GM12873 (cell line): Measurements from ENCODE around the gene RNF123.

Experiments used
- CTCF ChIP-seq: IDR thresholded peaks from 2 replicates; pipeline ENCODE4 v1.5.1; 2012; ENCODE audit warnings: low read depth, mild to moderate bottlenecking, moderate library complexity, low read length, control low read depth; ENCODE audit not compliant: insufficient read depth; ENCODE audit errors: missing control alignments

Gene RNF123

GRCh38 chr3:49648354-49649019 lies 40.9 kb upstream of the RNF123 start:
- TF ChIP-seq CTCF, result no peak

- no peak for TF ChIP-seq CTCF
Measured at GRCh38 chr3:49649576-49649975, 39.8 kb upstream of the RNF123 start.

- no peak for TF ChIP-seq CTCF
Measured at GRCh38 chr3:49650177-49650576, 39.2 kb upstream of the RNF123 start.

GRCh38 chr3:49650637-49651036 lies 38.7 kb upstream of the RNF123 start:
- no peak for TF ChIP-seq CTCF

GRCh38 chr3:49652218-49652902 lies 37.0 kb upstream of the RNF123 start:
- no peak for TF ChIP-seq CTCF

GRCh38 chr3:49652903-49653415 lies 36.4 kb upstream of the RNF123 start:
- TF ChIP-seq CTCF, result no peak

GRCh38 chr3:49653621-49654020 lies 35.7 kb upstream of the RNF123 start:
- TF ChIP-seq CTCF, result no peak
